H1 (cell line): ENCODE data around the gene PEX12.

ENCODE experiments used
- ATF2 ChIP-seq: IDR thresholded peaks from 2 replicates; pipeline ENCODE4 v1.6.1; 2012; ENCODE audit warnings: low read length, inconsistent platforms
- BCL11A ChIP-seq, 2 experiments: IDR thresholded peaks; one replicate each; pipeline ENCODE4 v1.6.1; 2011; ENCODE audit warnings: low read depth in 2 of 2, low read length in 2 of 2, mild to moderate bottlenecking in 2 of 2
- CREB1 ChIP-seq: IDR thresholded peaks from 2 replicates; pipeline ENCODE4 v1.6.1; 2012; ENCODE audit warnings: inconsistent platforms
- CTCF ChIP-seq, 3 experiments: IDR thresholded peaks; 1 replicate in 2 of 3; 2 replicates in 1 of 3; pipeline versions ENCODE4 v1.5.1 to v1.6.1; 2011; ENCODE audit warnings: low read length in 3 of 3, mild to moderate bottlenecking in 3 of 3, inconsistent platforms in 2 of 3, low read depth in 1 of 3, moderate library complexity in 1 of 3; ENCODE audit not compliant: insufficient read depth in 1 of 3; ENCODE audit errors: control extremely low read depth in 1 of 3
- SP1 ChIP-seq: IDR thresholded peaks from 2 replicates; pipeline ENCODE4 v1.6.1; 2011; ENCODE audit warnings: low read depth, low read length

- no peak for TF ChIP-seq CTCF (IDR thresholded peaks at IDR 0.05; ENCODE audit: control extremely low read depth in 1 of 3, insufficient read depth in 1 of 3, low read depth in 1 of 3, low read length in 3 of 3)
- TF ChIP-seq ATF2: no peak
- no peak for TF ChIP-seq CREB1
- TF ChIP-seq BCL11A (IDR thresholded peaks at IDR 0.05; ENCODE audit: low read depth in 2 of 2, low read length in 2 of 2): no peak
- no peak for TF ChIP-seq SP1
These were observed 35.4 kb downstream of the PEX12 start for GRCh38 chr17:35542990-35543389.
